GM21381 (cell line): ENCODE data around the gene PTGR1.

Experiments used
- ATAC-seq: cut with Tn5 transposase; IDR thresholded peaks from one replicate; pipeline ENCODE4 v1.9.1; 2021; ENCODE audit warnings: mild to moderate bottlenecking, moderate library complexity; ENCODE audit not compliant: unreplicated experiment

The PTGR1 gene

DNA sequence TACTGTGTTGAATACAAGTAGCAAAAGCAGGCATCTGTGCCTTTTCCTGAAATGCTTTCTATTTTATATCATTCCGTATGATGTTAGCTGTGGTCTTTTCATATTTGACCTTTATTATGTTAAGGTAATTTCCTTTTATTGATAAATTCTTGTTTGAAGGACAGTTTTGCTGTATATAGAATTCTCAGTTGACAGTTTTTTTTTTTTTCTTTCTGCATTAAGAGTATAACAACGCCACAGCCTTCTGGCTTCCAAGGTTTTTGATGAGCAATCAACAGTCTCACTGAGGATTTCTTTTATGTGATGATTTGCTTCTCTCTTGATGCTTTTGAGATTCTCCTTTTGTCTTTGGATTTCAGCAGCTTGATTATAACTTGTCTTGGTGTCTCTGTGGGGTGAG, 50.8 kb downstream of the PTGR1 start:
- ATAC-seq, result no peak

DNA sequence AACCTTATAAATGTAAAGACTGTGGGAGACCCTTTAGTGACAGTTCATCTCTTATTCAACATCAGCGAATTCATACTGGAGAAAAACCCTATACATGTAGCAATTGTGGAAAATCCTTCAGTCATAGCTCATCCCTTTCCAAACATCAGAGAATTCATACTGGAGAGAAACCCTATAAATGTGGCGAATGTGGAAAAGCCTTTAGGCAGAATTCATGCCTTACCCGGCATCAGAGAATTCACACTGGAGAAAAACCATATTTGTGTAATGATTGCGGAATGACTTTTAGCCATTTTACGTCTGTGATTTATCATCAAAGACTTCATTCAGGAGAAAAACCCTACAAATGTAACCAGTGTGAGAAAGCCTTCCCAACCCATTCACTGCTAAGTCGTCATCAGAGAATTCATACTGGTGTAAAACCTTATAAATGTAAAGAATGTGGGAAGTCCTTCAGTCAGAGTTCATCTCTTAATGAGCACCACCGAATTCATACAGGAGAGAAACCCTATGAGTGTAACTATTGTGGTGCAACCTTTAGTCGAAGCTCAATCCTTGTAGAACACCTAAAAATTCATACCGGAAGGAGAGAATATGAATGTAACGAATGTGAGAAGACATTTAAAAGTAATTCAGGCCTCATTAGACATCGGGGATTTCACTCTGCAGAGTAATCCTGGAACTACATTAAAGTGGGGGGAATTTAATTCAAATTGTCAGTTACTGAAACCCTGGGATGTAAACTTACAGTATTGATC, 56.8 kb downstream of the PTGR1 start:
- no peak for ATAC-seq

DNA sequence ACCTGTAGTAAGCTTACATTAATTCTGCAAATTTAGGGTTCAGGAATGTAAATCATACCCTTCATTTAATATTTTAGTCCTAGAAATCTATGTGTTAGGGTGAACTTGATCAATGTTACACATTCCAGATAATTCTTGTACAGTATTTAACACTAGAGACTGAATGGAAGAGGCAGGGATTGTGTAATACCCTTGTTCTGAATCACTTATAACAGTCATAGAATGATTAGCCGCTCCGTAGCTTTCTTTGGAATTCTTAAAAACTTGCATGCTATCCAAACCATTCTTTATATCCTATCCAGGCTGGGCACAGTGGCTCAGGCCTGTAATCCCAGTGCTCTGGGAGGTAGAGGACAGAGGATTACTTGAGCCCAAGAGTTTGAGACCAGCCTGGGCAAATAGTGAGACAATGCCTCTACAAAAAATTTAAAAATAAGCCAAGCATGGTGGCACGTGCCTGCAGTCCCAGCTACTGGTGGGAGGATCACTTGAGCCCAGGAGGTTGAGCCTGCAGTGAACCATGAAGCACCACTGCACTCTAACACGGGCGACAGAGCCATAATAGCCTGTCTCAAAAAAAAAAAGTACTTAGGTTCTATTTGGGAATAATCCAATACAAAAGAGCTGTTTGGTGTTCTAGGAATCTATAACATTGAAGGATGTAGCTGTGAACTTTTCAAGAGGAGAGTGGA, 66.2 kb downstream of the PTGR1 start:
- ATAC-seq, result no peak

DNA sequence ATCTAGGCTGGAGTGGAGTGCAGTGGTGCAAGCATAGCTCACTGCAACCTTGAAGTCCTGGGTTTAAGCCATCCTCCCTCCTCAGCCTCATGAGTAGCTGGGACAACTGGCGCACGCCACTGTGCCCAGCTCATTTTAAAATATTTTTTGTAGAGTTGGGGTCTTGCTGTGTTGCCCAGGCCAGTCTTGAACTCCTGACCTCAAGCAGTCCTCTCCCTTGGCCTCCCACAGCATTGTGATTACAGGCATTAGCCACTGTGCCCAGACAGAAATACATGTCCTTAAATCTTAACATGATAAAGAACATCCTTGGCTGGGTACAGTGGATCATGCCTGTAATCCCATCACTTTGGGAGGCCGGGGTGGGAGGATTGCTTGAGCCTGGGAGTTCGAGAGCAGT, 67.7 kb downstream of the PTGR1 start:
- no peak for ATAC-seq

GRCh38 chr9:111529787-111530186, 69.7 kb downstream of the PTGR1 start:
- ATAC-seq, result no peak

GRCh38 chr9:111527347-111527746, 72.1 kb downstream of the PTGR1 start:
- ATAC-seq, result no peak

DNA sequence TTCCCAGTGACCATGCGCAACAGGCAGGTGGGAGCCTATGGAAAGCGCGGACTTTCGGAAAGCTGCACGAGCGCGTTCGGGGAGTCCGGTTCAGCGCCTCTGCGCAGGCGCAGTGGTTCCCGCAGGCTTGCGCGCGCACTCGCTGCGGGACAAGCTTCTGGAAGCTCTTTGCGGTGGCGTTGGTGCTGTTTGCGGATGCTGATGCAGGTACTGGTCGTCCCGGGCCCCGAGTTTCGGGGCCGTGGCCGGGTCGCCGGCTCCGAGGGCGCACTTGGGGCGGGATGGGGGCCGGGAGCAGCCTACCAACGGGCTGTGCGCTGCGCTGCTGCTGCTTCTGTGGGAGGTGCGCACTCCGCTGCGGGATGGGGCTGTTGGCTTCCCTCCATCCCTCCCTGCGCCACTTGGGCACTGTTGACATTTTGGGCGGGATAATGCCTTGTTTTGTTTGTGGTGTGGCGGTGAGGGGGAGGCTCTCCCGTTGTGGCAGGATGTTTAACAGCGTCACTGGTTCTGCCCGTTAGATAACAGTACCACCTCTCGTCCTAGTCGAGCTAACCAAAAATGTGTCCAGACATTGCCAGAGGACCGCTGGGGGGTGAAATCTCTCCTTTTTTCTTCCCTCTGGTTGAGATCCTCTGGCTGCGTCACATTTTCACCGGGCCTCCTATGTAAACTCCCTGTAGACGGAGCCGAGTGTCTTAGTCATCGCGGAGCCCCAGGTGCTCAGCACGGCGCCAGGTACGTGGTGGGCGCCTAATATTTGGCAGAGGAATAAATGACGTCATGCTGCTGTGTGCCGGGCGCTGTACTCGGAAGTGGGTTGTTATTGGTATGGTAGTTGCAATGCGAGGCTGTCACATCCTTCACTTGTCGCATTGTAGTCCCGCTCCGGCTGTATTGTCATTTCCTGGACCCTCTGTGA, 74.1 kb downstream of the PTGR1 start, which contains the start of gene ZNF483:
Gene ZNF483 (plus strand): TSS at position 124 of the 922 bp plus-strand sequence. CDS start 2,217 bp downstream, outside the sequence.
- no peak for ATAC-seq

DNA sequence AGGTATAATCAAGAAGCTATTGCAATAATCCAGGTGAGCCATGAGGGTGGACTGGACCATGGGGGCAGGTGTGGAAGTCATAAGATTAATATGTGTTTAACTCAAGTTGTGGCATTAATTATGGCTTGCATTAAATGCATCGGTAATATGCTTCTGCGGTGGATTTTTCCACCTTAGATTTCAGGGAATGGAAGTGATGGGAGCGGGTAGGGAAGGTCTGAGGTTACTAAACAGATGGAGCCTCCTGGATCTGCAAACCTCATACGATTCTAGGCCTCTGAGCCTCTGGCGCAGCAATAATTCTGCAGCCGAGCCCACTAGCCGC, 74.8 kb downstream of the PTGR1 start:
- ATAC-seq, result no peak

DNA sequence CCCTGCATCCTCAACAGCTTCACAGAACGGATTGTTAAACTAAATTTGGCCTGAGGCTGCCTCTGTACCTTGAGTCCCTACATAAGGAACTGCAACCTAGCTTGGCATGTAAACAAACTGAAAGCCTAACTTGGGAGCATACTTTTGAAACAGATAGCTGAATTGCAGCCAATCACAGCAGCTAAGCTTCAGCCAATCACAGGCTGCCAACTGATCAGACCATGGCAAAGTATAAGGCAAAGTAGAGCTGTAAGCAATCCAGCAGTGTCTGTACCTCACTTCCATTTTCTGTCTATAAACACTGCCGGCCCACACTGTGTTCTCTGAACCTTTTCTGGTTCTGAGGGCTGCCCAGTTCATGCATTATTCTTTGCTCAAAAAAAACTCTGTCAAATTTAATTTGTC, 83.4 kb downstream of the PTGR1 start:
- ATAC-seq, result no peak

- no peak for ATAC-seq
These were observed 84.5 kb downstream of the PTGR1 start for GRCh38 chr9:111514967-111515366.
